Measurements from ENCODE around the gene NECTIN2.
"Not testable (repeated sequence)": the region's sequence is repeated elsewhere in the genome, so short reads cannot be mapped to it uniquely, and the experiment has no call there.

NECTIN2 gene

DNA sequence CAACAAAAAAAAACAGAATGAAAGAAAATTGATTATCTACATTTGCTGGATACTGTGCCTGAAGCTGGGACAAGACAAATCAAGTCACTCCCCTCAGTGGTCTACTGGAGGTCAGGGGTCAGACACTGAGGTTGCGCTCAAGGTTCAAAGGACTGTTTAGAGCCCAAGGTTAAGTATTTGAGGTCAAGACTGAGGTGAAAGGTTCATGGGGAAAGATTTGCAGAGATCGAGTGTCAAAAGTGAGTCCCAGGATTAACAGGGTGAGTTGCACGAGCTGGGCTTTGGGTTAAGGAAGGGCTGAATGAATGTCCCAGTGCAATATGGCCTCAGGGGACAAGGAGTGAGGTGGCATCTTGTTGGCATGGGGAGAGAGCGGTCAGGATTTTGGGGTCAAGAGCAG is 41.6 kb downstream of the NECTIN2 start:
- no peak for DNase-seq (ENCODE audit: low read depth)
- TF ChIP-seq, protein P1, sequence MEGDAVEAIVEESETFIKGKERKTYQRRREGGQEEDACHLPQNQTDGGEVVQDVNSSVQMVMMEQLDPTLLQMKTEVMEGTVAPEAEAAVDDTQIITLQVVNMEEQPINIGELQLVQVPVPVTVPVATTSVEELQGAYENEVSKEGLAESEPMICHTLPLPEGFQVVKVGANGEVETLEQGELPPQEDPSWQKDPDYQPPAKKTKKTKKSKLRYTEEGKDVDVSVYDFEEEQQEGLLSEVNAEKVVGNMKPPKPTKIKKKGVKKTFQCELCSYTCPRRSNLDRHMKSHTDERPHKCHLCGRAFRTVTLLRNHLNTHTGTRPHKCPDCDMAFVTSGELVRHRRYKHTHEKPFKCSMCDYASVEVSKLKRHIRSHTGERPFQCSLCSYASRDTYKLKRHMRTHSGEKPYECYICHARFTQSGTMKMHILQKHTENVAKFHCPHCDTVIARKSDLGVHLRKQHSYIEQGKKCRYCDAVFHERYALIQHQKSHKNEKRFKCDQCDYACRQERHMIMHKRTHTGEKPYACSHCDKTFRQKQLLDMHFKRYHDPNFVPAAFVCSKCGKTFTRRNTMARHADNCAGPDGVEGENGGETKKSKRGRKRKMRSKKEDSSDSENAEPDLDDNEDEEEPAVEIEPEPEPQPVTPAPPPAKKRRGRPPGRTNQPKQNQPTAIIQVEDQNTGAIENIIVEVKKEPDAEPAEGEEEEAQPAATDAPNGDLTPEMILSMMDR (IDR thresholded peaks at IDR 0.05; ENCODE audit: low read length, missing control alignments), result no peak
- H3K4me3 ChIP-seq (replicated peaks; ENCODE audit: low read depth, low read length), result no peak overlapping the region

DNA sequence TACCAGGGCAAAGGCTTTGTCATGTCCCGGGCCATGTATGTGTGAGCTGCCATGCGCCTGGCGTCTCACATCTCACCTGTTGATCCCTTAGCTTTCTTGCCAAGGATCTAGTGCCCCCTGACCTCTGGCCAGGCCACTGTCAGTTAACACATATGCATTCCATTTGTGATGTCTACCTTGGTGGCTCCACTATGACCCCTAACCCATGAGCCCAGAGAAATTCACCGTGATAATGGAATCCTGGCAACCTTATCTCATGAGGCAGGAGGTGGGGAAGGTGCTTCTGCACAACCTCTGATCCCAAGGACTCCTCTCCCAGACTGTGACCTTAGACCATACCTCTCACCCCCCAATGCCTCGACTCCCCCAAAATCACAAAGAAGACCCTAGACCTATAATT is 42.2 kb downstream of the NECTIN2 start:
- not testable (repeated sequence) for DNase-seq (ENCODE audit: low read depth); H3K4me3 ChIP-seq (replicated peaks; ENCODE audit: low read depth, low read length)

DNA sequence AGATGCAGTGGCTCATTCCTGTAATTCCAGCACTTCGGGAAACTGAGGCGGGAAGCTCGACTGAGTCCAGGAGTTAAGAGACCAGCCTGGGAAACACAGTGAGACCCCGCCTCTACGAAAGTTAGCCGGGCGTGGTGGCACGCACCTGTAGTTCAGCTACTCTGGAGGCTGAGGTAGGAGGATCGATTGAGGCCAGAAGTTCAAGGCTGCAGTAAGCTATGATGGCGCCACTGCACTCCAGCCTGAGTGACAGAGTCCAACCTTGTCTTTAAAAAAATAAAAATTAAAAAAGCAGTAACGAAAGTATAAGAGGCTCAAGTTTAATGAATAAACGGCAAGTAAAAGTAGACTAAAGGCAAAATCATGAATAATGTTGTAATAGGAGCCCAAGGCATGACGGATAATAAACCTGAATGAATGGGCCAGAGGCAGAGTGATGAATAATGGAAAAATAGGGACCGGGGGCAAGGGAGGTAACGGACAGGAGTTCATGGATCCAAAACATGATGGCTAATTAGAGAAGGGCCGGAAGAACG is 43.8 kb downstream of the NECTIN2 start:
- no peak for DNase-seq (ENCODE audit: low read depth)
- H3K4me3 ChIP-seq (replicated peaks; ENCODE audit: low read depth, low read length), result peak overlapping the region; percentile 65
- TF ChIP-seq, protein P1 (IDR thresholded peaks at IDR 0.05; ENCODE audit: low read length, missing control alignments), result no peak

DNA sequence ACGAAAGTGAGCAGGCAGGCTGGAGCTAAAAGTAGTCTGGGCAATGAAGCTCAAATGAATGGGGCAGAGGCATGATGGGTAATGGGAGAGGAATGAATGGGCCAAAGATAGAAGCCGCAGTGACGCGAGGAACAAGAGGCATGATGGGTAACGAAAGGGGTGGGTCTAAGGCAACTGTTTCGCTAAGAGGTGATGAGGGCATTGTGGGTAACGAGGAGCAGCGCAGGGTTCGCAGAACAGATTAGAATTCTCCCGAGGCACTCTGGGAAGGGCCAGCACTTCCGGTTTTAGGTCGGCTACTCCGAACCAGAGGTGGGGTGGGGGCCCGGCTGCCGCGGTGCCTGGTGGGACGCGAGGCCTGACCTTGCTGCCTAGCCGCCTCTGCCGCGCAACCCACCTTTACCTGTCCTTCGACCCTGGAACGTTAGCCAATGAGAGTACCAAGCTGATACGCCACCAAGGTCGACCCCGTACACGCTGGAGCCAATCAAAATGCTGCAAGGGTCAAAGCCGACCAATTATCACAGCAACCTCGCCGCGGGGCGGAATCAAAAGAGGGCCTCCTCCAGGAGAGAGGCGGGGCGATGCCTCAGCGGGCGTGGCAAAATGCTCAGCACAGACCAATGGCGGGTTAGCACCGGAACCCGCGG is 44.4 kb downstream of the NECTIN2 start:
- TF ChIP-seq, protein P1 (IDR thresholded peaks at IDR 0.05; ENCODE audit: low read length, missing control alignments), result no peak
- peak overlapping the region; percentile 65 for H3K4me3 ChIP-seq (replicated peaks; ENCODE audit: low read depth, low read length)
- DNase-seq (ENCODE audit: low read depth), result peak; percentile 99

DNA sequence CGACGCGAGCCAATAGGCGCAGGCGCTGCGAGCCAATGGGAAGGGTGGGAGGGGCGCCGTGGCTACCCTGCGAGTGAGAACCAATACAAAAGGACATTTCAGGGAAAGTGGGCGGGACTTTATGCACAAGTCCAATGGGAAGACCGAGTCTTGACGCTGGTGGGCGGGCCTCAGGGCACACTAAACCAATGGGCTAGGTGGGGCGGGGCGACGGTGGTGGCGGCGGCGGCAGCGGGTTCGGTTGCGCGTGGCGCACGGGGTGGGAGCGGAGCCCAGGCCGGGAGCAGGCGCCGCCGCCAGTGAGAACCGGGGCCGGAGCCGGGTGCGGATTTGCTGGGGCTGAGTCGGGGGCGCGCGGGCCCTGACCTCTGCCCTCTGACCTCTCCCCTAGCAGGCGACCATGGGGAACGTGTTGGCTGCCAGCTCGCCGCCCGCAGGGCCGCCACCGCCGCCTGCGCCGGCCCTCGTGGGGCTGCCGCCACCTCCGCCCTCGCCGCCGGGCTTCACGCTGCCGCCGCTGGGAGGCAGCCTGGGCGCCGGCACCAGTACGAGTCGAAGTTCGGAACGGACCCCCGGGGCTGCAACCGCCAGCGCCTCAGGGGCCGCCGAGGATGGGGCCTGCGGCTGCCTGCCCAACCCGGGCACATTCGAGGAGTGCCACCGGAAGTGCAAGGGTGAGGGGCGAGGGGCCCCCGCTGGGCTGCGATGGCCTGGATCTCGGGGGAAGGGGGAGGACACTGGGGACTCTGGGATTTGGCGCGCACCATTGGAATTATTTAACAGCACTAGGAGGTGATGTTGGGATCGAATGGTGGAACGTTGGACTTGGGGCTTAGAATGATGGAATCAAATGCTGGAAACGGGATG is 45.2 kb downstream of the NECTIN2 start, which contains the start of gene TOMM40:
Gene TOMM40, plus strand, starts transcription at position 239 of the 867 bp plus-strand sequence. Its CDS starts 162 bp downstream, at position 401.
- peak within 1 kb of the TSS; percentile 80 for H3K4me3 ChIP-seq (replicated peaks; ENCODE audit: low read depth, low read length)
- TF ChIP-seq, protein P1 (IDR thresholded peaks at IDR 0.05; ENCODE audit: low read length, missing control alignments), result no peak
- DNase-seq (ENCODE audit: low read depth), result peak; percentile 100

DNA sequence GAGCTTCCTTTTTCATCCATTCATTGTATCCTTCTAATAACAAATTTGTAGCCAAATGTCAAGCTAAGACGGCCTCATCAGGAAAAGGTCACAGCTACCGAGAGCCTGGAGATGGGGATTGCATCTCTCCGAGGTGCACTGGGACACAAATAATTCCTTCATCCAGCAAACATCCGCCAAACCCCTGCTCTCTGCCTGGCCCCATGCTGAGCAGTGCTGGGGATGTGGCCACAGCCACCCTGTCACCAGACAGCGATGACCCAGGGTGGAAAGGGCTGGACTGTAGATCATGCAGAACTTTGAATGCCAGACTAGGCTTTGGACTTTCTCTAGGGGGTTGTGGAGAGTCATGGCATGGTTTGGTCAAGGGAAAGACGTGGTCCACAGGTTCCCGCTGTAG is 46.8 kb downstream of the NECTIN2 start:
- no peak for DNase-seq (ENCODE audit: low read depth)
- no peak overlapping the region for H3K4me3 ChIP-seq (replicated peaks; ENCODE audit: low read depth, low read length)
- TF ChIP-seq, protein P1 (IDR thresholded peaks at IDR 0.05; ENCODE audit: low read length, missing control alignments), result no peak

DNA sequence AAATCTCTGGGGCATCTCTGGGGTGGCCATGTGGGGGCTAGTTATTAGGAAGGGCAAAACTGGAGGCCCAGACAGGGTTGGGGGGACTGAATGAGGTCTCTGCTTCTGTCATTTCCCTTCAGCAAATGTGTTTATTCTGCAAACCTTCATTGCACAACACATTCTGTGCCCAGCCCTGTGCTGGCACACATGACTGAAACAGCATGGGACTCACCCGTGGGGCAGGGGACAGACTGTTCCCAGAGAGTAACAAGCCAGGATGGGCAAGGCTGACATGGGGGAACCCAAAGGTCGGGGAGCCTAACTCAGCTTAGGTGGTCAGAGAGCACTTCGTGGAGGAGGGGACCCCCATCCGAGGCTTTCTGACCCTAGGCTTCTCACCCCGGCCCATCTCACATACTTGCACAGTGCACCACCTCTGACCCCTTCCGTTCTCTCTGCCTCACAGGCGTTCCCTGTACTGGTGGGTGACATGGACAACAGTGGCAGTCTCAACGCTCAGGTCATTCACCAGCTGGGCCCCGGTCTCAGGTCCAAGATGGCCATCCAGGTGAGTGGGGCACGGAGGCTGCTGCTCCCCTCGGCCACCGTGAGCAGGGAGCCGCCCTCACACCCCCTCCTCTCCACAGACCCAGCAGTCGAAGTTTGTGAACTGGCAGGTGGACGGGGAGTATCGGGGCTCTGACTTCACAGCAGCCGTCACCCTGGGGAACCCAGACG is 47.4 kb downstream of the NECTIN2 start:
- no peak for DNase-seq (ENCODE audit: low read depth)
- TF ChIP-seq, protein P1 (IDR thresholded peaks at IDR 0.05; ENCODE audit: low read length, missing control alignments), result no peak
- H3K4me3 ChIP-seq (replicated peaks; ENCODE audit: low read depth, low read length), result no peak overlapping the region

All from fibroblast of pulmonary artery (primary cell).